ENCODE data around the gene IFITM10.

DNA sequence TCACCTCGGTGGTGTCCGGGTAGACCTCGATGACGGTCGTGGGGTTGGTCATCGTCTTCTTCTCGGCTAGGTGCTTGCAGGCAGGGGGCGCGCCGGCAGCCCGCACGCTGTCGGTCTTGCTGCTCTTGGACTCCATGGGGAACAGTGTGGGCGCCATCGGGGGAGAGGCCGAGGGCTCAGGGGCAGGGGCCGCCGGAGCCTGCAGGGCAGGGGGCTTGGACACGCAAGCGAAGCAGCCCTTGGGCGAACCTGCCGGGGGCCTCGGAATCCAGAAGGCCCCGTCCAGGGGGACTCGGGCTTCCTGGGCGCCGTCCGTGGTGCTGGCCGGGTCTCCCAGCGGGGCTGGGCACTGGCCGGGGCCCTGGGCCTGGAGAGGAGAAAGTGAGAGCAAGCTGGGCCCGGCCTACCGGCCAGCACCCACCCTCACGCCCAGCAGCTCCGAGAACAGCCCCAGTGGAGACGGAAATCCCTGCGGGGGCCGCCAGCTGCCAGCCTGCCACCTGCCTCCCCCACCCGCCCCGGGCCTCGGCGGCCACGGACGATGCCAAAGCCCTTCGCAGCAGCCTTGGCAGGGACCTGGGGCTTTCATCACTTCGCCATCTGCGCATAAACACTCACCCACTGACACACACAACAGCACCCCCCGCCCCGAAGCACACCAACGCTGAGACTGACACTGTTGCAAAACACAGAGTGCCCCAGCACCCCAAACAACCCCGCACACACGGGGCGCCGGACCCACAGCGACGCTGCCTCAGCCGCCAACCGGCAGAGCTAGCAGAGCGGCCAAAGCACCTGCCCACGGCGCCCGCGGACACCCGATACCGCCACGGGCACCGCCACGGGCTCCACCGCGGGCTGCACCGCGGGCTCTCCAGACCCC is 2.4 kb downstream of the IFITM10 start:
- TF ChIP-seq, protein P1, sequence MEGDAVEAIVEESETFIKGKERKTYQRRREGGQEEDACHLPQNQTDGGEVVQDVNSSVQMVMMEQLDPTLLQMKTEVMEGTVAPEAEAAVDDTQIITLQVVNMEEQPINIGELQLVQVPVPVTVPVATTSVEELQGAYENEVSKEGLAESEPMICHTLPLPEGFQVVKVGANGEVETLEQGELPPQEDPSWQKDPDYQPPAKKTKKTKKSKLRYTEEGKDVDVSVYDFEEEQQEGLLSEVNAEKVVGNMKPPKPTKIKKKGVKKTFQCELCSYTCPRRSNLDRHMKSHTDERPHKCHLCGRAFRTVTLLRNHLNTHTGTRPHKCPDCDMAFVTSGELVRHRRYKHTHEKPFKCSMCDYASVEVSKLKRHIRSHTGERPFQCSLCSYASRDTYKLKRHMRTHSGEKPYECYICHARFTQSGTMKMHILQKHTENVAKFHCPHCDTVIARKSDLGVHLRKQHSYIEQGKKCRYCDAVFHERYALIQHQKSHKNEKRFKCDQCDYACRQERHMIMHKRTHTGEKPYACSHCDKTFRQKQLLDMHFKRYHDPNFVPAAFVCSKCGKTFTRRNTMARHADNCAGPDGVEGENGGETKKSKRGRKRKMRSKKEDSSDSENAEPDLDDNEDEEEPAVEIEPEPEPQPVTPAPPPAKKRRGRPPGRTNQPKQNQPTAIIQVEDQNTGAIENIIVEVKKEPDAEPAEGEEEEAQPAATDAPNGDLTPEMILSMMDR (IDR thresholded peaks at IDR 0.05), result no peak
- no peak for TF ChIP-seq POLR2AphosphoS5 (IDR thresholded peaks at IDR 0.05; ENCODE audit: insufficient read depth in 1 of 2, low read depth in 1 of 2)
